22Rv1 (cell line): ENCODE data around the gene C1orf115.
"Not testable (repeated sequence)": the region's sequence is repeated elsewhere in the genome, so short reads cannot be mapped to it uniquely, and the experiment has no call there.

Experiments used
- CTCF ChIP-seq: fragments of 450-650 bp; IDR thresholded peaks from 2 replicates; pipeline ENCODE4 v1.5.1; 2017; ENCODE audit warnings: mild to moderate bottlenecking
- ZFX ChIP-seq: fragments of 450-650 bp; IDR thresholded peaks from 2 replicates; pipeline ENCODE4 v1.6.1; 2017; ENCODE audit warnings: antibody characterized with exemption, borderline replicate concordance

- not testable (repeated sequence) for TF ChIP-seq CTCF, ZFX
Measured at GRCh38 chr1:220715986-220716385, 25.8 kb downstream of the C1orf115 start.
